COLO668 (cell line): ENCODE measurements around the gene SPARC.
"Not testable (repeated sequence)": the region's sequence is repeated elsewhere in the genome, so short reads cannot be mapped to it uniquely, and the experiment has no call there.

Experiments used
- DNase-seq: peaks from one replicate; lab custom pipeline; 2025; ENCODE audit not compliant: unreplicated experiment; lab: John Stamatoyannopoulos, UW

SPARC gene

DNA sequence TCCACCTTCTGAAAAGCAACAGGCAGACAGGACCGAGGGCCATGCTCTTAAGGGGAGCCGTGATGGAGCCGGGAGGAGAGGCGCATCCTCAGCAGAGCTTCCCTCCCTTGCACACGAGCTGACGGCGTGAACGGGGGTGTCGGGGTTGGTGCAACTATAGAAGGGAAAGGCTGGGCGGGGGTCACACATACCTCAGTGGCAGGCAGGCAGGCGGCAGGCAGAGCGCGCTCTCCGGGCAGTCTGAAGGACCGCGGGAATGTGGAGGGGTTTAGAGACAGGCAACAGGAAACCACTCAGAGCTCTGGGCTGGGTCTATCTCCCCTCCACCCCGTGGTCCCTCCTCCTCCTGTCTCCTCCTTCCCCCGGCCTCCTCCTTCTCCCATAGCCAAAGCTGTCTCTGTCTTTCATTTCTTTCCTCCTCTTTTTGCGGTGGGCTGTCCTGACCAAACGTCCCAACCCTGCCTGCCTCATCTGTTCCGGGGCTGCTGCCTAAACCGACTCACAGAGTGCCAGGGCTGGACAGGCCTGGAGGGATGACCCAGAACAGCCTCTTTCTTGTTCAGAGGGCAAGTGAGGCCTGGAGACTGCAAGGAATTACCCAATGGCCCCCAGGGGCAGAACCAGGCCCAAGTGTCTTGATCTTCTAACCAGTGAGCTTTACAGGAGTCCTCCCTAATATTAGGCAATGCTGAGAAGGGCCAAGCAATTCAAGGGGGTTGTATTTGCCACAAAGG is at the start of gene SPARC:
TSS of gene SPARC (minus strand) at position 242 of the 734 bp plus-strand sequence. CDS start 10,727 bp downstream, outside the sequence.
- no peak for DNase-seq

DNA sequence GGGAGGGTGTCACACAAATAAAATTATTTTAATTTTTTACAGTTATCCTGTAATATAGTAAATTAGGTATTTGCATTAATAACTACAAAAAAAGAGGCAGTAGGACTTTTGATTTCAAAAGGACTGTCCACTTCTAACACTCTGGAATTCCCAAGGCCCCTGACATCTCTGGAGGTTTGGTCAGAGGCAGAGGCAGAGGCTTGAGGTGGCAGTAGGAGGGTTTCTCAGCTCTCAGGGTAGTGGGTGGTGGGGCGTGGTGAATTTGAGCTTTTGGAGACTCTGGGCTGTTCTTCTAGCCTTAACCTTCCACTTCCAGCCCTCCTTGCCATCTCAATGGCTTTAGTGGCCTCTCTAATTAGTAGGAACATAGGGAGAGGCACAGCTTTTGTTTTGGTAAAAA is 48.9 kb upstream of the SPARC start:
- no peak for DNase-seq

DNA sequence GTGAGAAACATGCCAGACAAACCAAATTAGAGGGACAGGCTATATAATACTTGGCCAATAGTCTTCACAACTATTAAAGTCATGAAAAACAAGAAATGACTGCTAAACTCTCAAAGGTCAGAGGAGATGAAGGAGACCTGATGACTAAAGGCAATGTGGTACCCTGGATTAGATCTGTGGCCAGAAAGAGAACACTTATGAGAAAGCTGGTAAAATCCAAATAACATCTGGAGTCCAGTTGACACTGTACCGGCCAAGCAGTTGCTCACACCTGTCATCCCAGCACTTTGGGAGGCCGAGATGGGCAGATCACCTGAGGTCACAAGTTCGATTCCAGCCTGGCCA is 47.3 kb upstream of the SPARC start:
- no peak for DNase-seq

DNA sequence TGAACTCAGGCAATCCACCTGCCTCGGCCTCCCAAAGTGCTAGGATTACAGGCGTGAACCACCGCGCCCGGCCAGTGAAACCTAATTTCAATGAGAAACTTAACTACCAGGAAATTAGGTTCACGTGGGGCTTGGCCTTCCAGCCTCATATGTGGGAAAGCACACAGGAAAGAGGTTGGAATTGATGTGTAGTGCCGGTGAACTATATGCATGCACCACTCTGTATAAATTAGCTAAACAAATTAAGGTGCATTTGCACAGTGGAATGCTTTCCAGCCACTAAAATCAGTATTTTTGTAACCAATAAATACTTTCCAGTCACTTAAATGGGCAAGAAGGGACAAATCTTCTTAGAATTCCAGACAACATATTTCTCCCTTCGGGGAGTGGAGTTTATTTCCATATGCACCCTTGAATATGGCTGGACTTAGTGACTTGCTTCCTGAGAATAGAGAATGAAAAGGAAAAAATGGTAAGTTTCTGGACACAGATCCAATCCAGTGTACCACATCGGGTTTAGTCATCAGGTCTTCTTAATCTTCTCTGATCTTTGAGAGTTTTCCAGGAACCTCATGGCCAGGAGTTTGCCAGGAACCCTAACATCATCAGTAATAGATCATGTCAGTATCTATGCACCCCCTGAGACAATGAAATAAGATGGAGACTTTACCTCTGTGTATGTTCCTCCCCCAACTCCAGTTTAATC is 46.8 kb upstream of the SPARC start:
- no peak for DNase-seq

GRCh38 chr5:151730381-151730780 is 43.7 kb upstream of the SPARC start:
- no peak for DNase-seq

- not testable (repeated sequence) for DNase-seq
Observed at GRCh38 chr5:151729597-151729996, 42.9 kb upstream of the SPARC start.

GRCh38 chr5:151724360-151724759 is 37.6 kb upstream of the SPARC start:
- no peak for DNase-seq

DNA sequence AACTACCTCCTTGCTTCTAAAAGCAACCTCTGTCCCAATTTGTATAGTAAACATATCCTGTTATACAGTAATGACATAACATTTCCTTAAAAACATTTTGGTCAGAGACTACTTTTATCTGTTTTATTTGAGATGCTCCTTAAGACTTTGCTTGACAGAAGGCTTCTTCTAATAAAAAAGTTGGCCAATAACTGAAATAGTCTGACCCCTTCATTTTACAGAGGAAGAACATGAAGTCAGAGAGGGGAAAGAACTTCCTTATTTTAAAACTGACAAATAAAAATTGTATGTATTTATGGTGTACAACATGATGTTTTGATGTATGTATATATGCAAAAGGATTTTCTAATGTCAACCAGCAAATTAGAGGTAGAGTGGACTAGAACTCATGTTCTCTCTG is 35.8 kb upstream of the SPARC start:
- DNase-seq = no peak

DNA sequence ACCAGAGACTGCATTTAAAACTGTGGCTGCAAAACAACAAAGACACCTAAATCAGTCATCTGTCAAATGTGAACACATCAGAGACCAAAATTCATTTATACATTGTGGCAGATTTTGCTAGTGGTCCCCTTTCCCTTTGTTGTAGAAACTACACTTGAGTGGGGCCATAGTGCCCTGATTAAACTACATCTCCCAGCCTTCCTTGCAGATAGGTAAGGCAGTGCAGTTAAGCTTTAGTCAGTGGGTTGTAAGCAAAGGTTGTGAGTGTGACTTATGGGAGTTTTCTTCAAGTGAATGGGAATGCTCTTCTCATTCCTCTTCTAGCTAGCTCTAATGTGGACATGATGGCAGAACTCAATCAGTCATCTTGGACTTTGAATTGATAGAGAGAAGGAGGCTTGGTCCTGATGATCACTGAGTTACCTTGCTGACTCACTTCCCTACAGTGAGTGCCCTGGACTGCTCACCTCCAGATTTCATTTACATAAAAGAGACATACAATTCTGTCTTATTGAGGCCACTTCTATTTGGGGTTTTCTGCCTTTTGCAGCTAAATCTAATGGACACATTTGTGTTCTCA is 35.2 kb upstream of the SPARC start:
- DNase-seq = no peak

- DNase-seq = no peak
Observed at GRCh38 chr5:151721087-151721646, 34.5 kb upstream of the SPARC start.

DNA sequence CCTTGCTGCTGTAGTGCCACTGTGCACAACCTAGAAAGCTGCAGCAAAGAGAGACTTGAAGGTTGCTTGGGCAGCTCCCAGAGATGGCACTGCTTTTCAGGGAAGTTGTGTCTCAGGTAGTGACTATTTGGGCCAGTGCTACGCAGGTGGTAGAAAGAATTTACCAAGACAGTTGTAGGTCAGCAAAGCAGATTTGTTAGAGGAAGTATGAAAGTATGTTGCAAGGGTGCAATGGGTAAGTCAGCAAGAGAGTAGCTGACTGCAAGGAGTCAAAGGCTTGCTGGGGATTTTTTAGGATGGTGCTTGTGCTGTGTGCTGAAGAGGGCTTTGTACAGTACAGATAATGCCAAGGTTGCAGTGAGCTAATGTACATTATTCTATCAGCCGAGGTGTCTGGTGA is 33.5 kb upstream of the SPARC start:
- no peak for DNase-seq

DNA sequence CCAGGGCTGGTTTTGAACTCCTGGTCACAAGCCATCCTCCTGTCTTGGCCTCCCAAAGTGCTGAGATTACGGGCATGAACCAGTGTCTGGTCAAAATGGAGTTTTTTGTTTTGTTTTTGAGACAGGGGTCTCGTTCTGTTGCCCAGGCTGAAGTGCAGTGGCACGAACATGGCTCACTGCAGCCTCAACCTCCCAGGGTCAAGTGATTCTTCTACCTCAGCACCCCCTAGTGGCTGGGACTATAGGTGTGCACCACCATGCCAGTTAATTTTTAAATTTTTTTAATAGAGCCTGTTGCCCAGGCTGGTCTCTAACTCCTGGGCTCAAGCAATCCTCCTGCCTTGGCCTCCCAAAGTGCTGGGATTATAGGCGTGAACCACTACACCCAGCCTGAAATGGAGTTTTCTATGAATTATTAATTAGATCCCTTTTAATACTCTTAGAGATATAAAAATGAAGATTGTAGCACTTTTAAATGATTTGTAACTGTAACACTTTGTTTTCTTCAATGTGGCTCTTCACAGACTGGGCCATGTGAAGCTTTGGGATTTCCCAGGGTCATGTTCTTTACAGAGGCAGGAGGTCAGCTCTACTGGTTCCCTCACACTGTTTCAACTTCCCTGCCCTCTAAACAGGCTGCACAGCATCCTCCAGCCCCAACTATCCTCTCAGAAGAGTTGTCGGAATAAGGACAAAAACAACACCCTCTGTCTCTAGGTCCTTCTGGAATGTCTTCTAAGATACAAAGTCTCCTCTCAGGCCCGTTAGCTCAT is 32.7 kb upstream of the SPARC start:
- peak; percentile 1 for DNase-seq

GRCh38 chr5:151718646-151719045 is 31.9 kb upstream of the SPARC start:
- DNase-seq = no peak

GRCh38 chr5:151718153-151718552 is 31.4 kb upstream of the SPARC start:
- no peak for DNase-seq

GRCh38 chr5:151717416-151717815 is 30.7 kb upstream of the SPARC start:
- no peak for DNase-seq

- no peak for DNase-seq
Observed at GRCh38 chr5:151709109-151709735, 22.5 kb upstream of the SPARC start.

GRCh38 chr5:151708126-151708525 is 21.4 kb upstream of the SPARC start:
- DNase-seq = no peak

- DNase-seq = no peak
Observed at GRCh38 chr5:151707567-151707966, 20.9 kb upstream of the SPARC start.

GRCh38 chr5:151706906-151707305 is 20.2 kb upstream of the SPARC start:
- DNase-seq = no peak

GRCh38 chr5:151703780-151704179 is 17.1 kb upstream of the SPARC start:
- DNase-seq = no peak

DNA sequence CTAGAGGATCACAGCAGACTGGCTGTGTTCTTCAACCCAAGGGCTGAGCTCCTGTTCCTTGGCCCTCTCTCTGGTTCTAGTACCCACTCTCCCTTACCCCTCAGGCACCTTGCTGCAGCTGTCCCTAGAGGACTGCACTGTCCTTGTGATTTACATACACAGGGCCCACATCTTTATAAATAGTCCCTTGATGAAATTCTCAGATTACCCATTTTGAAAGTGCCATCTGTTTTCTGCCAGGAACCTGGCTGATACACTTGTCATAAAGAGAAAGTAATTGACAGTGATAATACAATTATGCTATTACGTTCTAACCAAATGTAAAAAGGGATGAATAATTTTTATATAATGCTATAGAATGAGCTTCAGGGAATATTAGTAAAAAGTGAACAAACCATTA is 16.5 kb upstream of the SPARC start:
- no peak for DNase-seq
